LNCaP clone FGC (cell line): ENCODE data around the gene PRPF38A.

Experiments
- DNase-seq: peaks from one replicate; pipeline ENCODE4 v3.0.0-alpha.2; 2011; ENCODE audit warnings: low read depth
- H3K4me3 ChIP-seq: 2 replicates; pipeline ENCODE4 v1.5.1; 2011; ENCODE audit warnings: mild to moderate bottlenecking, low read depth, low read length, control low read depth
- CTCF ChIP-seq: IDR thresholded peaks from 2 replicates; pipeline ENCODE4 v1.5.1; 2012; ENCODE audit warnings: mild to moderate bottlenecking; ENCODE audit not compliant: control insufficient read depth, insufficient read depth; ENCODE audit errors: extremely low read depth

PRPF38A gene

GRCh38 chr1:52420713-52421112 lies 16.3 kb downstream of the PRPF38A start:
- DNase-seq = no peak
- H3K4me3 ChIP-seq = no peak overlapping the region
- TF ChIP-seq CTCF = no peak

- DNase-seq = no peak
- TF ChIP-seq CTCF = no peak
Observed at GRCh38 chr1:52423055-52423454, 18.7 kb downstream of the PRPF38A start.

GRCh38 chr1:52423771-52424170 lies 19.4 kb downstream of the PRPF38A start:
- DNase-seq = no peak
- TF ChIP-seq CTCF = no peak
- no peak overlapping the region for H3K4me3 ChIP-seq

More at GRCh38 chr1:52423055-52423454, 18.7 kb downstream of the PRPF38A start:
- no peak overlapping the region for H3K4me3 ChIP-seq

GRCh38 chr1:52424231-52424636 lies 19.8 kb downstream of the PRPF38A start:
- TF ChIP-seq CTCF = no peak
- DNase-seq = no peak
- no peak overlapping the region for H3K4me3 ChIP-seq

- H3K4me3 ChIP-seq = no peak overlapping the region
Observed at GRCh38 chr1:52424813-52425212, 20.4 kb downstream of the PRPF38A start.

GRCh38 chr1:52426371-52426770 lies 22.0 kb downstream of the PRPF38A start:
- no peak for TF ChIP-seq CTCF
- DNase-seq = no peak
- H3K4me3 ChIP-seq = no peak overlapping the region

More at GRCh38 chr1:52424813-52425212, 20.4 kb downstream of the PRPF38A start:
- DNase-seq = no peak
- no peak for TF ChIP-seq CTCF

GRCh38 chr1:52427152-52427551 lies 22.8 kb downstream of the PRPF38A start:
- H3K4me3 ChIP-seq = no peak overlapping the region
- DNase-seq = no peak
- no peak for TF ChIP-seq CTCF
